Neural progenitor cell (in vitro differentiated cells): ENCODE measurements around the gene STXBP3. TPM values are rescaled to one million over a fixed set of nuclear protein-coding genes. Genes with fewer than 3 reads are reported as not detected.

Source experiments
- DNase-seq: peaks from one replicate; pipeline ENCODE4 v3.0.0-alpha.2; 2016; ENCODE audit warnings: low spot score
- H2AFZ ChIP-seq: fragments of 200-600 bp; sonication (generic); replicated peaks from 2 replicates; pipeline ENCODE4 v1.6.1; 2016; ENCODE audit warnings: antibody characterized with exemption
- H3F3A ChIP-seq: fragments of 200-600 bp; sonication (generic); 2 replicates; pipeline ENCODE4 v1.6.1; 2016; ENCODE audit warnings: antibody characterized with exemption, low read depth
- H3K27ac ChIP-seq: fragments of 200-600 bp; sonication (generic); 2 replicates; pipeline ENCODE4 v1.5.1; 2016; ENCODE audit warnings: mild to moderate bottlenecking
- H3K27me3 ChIP-seq: fragments of 200-600 bp; sonication (generic); 2 replicates; pipeline ENCODE4 v1.6.1; 2016; ENCODE audit warnings: mild to moderate bottlenecking, moderate library complexity
- H3K36me3 ChIP-seq: fragments of 200-600 bp; sonication (generic); 2 replicates; pipeline ENCODE4 v1.5.1; 2016
- H3K4me1 ChIP-seq: fragments of 200-600 bp; sonication (generic); 2 replicates; pipeline ENCODE4 v1.6.1; 2016; ENCODE audit warnings: mixed run types
- H3K4me2 ChIP-seq: fragments of 200-600 bp; sonication (generic); 2 replicates; pipeline ENCODE4 v1.6.1; 2016
- H3K4me3 ChIP-seq: fragments of 200-600 bp; sonication (generic); 2 replicates; pipeline ENCODE4 v1.5.1; 2016
- H3K79me2 ChIP-seq: fragments of 200-600 bp; sonication (generic); 2 replicates; pipeline ENCODE4 v1.6.1; 2016; ENCODE audit warnings: low read depth
- H3K9ac ChIP-seq: fragments of 200-600 bp; sonication (generic); 2 replicates; pipeline ENCODE4 v1.6.1; 2016
- H3K9me3 ChIP-seq: fragments of 200-600 bp; sonication (generic); 2 replicates; pipeline ENCODE4 v1.5.1; 2016; ENCODE audit warnings: low read depth
- H4K20me1 ChIP-seq: fragments of 200-600 bp; sonication (generic); 2 replicates; pipeline ENCODE4 v1.6.1; 2016; ENCODE audit warnings: low read depth
- H3K27ac Mint-ChIP-seq: 3 replicates; pipeline ENCODE4 v1.8.0; 2021; ENCODE audit warnings: mixed read lengths
- H3K27me3 Mint-ChIP-seq: 2 replicates; pipeline ENCODE4 v1.8.0; 2022; ENCODE audit warnings: low read depth, mild to moderate bottlenecking, inconsistent platforms, moderate library complexity, mixed read lengths; ENCODE audit not compliant: insufficient read depth
- H3K36me3 Mint-ChIP-seq: 3 replicates; pipeline ENCODE4 v1.8.0; 2021; ENCODE audit warnings: mixed read lengths
- H3K4me1 Mint-ChIP-seq: 3 replicates; pipeline ENCODE4 v1.8.0; 2021; ENCODE audit warnings: mixed read lengths
- H3K4me3 Mint-ChIP-seq: 3 replicates; pipeline ENCODE4 v1.8.0; 2021; ENCODE audit warnings: mild to moderate bottlenecking, moderate library complexity, mixed read lengths
- H3K9me3 Mint-ChIP-seq: 3 replicates; pipeline ENCODE4 v1.8.0; 2020; ENCODE audit warnings: mixed read lengths
- CTCF ChIP-seq: fragments of 200-600 bp; sonication (generic); IDR thresholded peaks from 2 replicates; pipeline ENCODE4 v1.5.1; 2017; ENCODE audit warnings: antibody characterized with exemption, mild to moderate bottlenecking
- EZH2 ChIP-seq: fragments of 200-600 bp; sonication (generic); IDR thresholded peaks from 2 replicates; pipeline ENCODE4 v1.6.1; 2017; ENCODE audit warnings: antibody characterized with exemption, mild to moderate bottlenecking, moderate library complexity
- EZH2phosphoT487 ChIP-seq: fragments of 200-600 bp; sonication (generic); IDR thresholded peaks from 2 replicates; pipeline ENCODE4 v1.6.1; 2017; ENCODE audit warnings: antibody characterized with exemption
- total RNA-seq: library from RNA; depleted of rRNA; stranded (reverse); fragments of >200 nt; gene quantifications from 2 replicates; pipeline ENCODE4 v1.2.3, GENCODE V29; 2015; ENCODE audit warnings: low replicate concordance

STXBP3 gene
- total RNA-seq, 1 donor from 2014 or later: 89.8 TPM

- no peak overlapping the region for H3K4me3 ChIP-seq
- H3K9me3 ChIP-seq: no peaks in the 10 kb centered on the region
- Mint-ChIP-seq H3K9me3 (no peaks in the 10 kb centered on the region), H3K4me3 (peak overlapping the region; percentile 4), H3K36me3 (no peaks in the 10 kb centered on the region), H3K27ac (peak overlapping the region; percentile 67), H3K4me1 (peaks cover 23% of the 10 kb centered on the region), H3K27me3 (peaks cover 2% of the 10 kb centered on the region)
- peak overlapping the region; percentile 32 for H2AFZ ChIP-seq
- TF ChIP-seq EZH2 (no peak), CTCF (no peak), EZH2phosphoT487 (no peak)
- H3K4me1 ChIP-seq: peaks cover 4% of the 10 kb centered on the region
- H3K4me2 ChIP-seq: no peak overlapping the region
- H3F3A ChIP-seq: peaks cover 3% of the 10 kb centered on the region
- H3K36me3 ChIP-seq: no peaks in the 10 kb centered on the region
- H4K20me1 ChIP-seq: no peaks in the 10 kb centered on the region
- H3K27me3 ChIP-seq: no peaks in the 10 kb centered on the region
- no peak for DNase-seq
- H3K79me2 ChIP-seq: no peaks in the 10 kb centered on the region
- H3K9ac ChIP-seq: no peak overlapping the region
- no peak overlapping the region for H3K27ac ChIP-seq
These were observed 30.5 kb upstream of the STXBP3 start for GRCh38 chr1:108715932-108716331.

- no peaks in the 10 kb centered on the region for H3K9me3 ChIP-seq
- DNase-seq: no peak
- no peaks in the 10 kb centered on the region for H3K36me3 ChIP-seq
- Mint-ChIP-seq H3K27me3 (peaks cover 2% of the 10 kb centered on the region), H3K27ac (peak overlapping the region; percentile 46), H3K4me3 (no peak overlapping the region), H3K36me3 (no peaks in the 10 kb centered on the region), H3K9me3 (no peaks in the 10 kb centered on the region), H3K4me1 (peaks cover 23% of the 10 kb centered on the region)
- no peak overlapping the region for H3K9ac ChIP-seq
- no peaks in the 10 kb centered on the region for H4K20me1 ChIP-seq
- no peak overlapping the region for H3K27ac ChIP-seq
- H3F3A ChIP-seq: peaks cover 3% of the 10 kb centered on the region
- H3K27me3 ChIP-seq: no peaks in the 10 kb centered on the region
- no peak overlapping the region for H3K4me3 ChIP-seq
- H3K4me1 ChIP-seq: peaks cover 4% of the 10 kb centered on the region
- no peak overlapping the region for H3K4me2 ChIP-seq
- H2AFZ ChIP-seq: no peak overlapping the region
- TF ChIP-seq EZH2phosphoT487 (no peak), CTCF (no peak), EZH2 (no peak)
- H3K79me2 ChIP-seq: no peaks in the 10 kb centered on the region
These were observed 29.8 kb upstream of the STXBP3 start for GRCh38 chr1:108716437-108717230.

- peaks cover 4% of the 10 kb centered on the region for H3K4me1 ChIP-seq
- peaks cover 2% of the 10 kb centered on the region for H3K27me3 Mint-ChIP-seq
- H3K4me3 Mint-ChIP-seq: no peak overlapping the region
- H3K27ac Mint-ChIP-seq: no peak overlapping the region
- DNase-seq: no peak
- H3K9ac ChIP-seq: no peak overlapping the region
- no peak overlapping the region for H3K27ac ChIP-seq
- no peak overlapping the region for H2AFZ ChIP-seq
- H3K79me2 ChIP-seq: no peaks in the 10 kb centered on the region
- no peak overlapping the region for H3K4me2 ChIP-seq
- H3K27me3 ChIP-seq: no peaks in the 10 kb centered on the region
- no peaks in the 10 kb centered on the region for H3K36me3 Mint-ChIP-seq
- no peaks in the 10 kb centered on the region for H4K20me1 ChIP-seq
- H3K4me1 Mint-ChIP-seq: peaks cover 23% of the 10 kb centered on the region
- H3K9me3 Mint-ChIP-seq: no peaks in the 10 kb centered on the region
- H3F3A ChIP-seq: peaks cover 3% of the 10 kb centered on the region
- no peak overlapping the region for H3K4me3 ChIP-seq
- TF ChIP-seq EZH2phosphoT487 (no peak), CTCF (no peak), EZH2 (no peak)
- H3K9me3 ChIP-seq: no peaks in the 10 kb centered on the region
- no peaks in the 10 kb centered on the region for H3K36me3 ChIP-seq
These were observed 28.6 kb upstream of the STXBP3 start for GRCh38 chr1:108717774-108718316.
